Hypothalamus (tissue), 51 donors: ENCODE results near the gene TMTC2.
"Not testable (repeated sequence)": the region's sequence is repeated elsewhere in the genome, so short reads cannot be mapped to it uniquely, and the experiment has no call there.

ENCODE experiments used
- DNase-seq, 51 donors: peaks; one replicate each; lab custom pipeline; 2025; lab: John Stamatoyannopoulos, UW

The TMTC2 gene

GRCh38 chr12:82781309-82781997 is 94.7 kb downstream of the TMTC2 start:
- DNase-seq = peak in 2 of 51 donors; percentile 25 to 64

DNA sequence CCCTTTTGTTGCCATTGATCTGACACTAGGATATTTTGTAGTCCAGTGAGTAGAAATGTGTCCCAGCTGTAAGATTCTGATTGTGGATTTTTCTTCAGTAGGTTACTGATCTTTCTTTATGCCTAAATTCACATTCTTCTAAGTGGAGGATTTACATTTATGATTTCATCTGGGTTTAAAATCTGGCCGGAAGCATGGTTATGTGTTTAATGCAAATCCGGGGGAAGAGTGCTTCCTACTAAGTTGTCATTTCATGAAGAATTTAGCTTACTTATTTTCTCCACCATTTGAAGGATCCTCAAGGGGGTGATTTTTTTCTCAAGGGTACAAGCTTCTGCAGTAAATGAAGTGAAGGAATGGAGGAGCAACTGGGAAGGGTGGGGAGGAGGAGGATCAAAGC is 96.7 kb downstream of the TMTC2 start:
- no peak for DNase-seq

DNA sequence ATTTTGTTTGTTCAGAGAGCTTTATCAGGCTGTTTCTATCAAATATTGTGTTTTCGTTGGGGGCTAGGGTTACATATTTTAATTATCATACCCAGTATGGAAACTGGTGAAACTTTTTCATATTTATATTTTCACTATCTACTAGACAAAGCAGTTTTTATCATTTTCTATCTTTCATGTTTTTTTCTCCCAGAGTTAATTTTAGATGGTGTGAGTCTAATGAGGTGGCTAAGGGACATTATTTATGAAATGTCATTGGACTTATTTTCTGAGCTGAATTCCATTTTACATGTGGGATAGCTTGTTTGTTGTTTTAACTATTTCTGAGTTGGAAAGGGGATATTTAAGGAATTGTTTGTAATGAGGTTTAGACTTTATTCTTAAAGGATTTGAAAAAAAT is 100.3 kb downstream of the TMTC2 start:
- DNase-seq = no peak

- no peak for DNase-seq
Measured at GRCh38 chr12:82788594-82788993, 101.9 kb downstream of the TMTC2 start.

DNA sequence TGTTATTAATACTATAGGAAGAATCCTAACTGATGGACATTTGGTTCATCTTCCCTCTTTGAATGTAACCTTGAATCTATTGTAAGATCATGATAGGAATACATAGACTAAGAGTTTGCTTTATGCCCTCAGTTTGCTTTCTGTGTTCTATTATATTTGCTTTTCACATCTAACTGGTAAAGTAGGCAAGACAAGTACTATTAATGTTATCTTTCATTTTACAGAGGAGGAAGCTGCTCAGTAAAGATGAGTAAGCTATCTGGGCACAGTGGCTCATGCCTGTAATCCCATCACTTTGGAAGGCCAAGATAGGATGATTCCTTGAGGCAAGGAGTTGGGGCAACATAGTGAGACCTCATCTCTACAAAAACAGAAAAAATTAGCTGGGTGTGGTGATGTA is 103.0 kb downstream of the TMTC2 start:
- no peak for DNase-seq

DNA sequence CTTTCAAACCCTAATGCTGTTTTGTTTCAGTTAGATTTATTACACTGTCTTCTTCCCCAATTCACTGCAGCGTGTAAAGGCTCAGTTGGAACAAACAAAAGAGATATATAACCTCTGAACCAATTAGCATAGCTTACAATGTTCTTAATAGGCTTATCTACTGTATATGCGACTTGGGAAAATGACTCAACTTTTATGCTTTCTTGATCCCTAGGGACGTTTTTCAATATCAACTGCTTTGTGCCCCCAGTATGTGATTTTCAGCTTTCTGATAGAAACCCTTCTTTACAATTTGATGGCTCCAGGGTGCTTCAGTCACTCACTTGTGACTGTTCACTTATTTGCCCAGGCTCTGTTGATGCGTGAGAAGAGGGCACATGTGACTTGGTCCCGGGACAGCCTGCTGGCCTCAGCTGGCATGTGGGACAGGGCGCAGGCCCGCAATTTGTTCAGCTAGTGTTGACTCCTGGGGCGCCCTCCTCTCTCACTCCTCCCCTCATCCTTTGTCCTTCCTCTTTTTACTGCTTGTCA is 107.1 kb downstream of the TMTC2 start:
- DNase-seq = peak in 5 of 51 donors; percentile 5 to 25 (median 12)

GRCh38 chr12:82797480-82797879 is 110.8 kb downstream of the TMTC2 start:
- no peak for DNase-seq

- DNase-seq = no peak
Measured at GRCh38 chr12:82800185-82800584, 113.5 kb downstream of the TMTC2 start.

DNA sequence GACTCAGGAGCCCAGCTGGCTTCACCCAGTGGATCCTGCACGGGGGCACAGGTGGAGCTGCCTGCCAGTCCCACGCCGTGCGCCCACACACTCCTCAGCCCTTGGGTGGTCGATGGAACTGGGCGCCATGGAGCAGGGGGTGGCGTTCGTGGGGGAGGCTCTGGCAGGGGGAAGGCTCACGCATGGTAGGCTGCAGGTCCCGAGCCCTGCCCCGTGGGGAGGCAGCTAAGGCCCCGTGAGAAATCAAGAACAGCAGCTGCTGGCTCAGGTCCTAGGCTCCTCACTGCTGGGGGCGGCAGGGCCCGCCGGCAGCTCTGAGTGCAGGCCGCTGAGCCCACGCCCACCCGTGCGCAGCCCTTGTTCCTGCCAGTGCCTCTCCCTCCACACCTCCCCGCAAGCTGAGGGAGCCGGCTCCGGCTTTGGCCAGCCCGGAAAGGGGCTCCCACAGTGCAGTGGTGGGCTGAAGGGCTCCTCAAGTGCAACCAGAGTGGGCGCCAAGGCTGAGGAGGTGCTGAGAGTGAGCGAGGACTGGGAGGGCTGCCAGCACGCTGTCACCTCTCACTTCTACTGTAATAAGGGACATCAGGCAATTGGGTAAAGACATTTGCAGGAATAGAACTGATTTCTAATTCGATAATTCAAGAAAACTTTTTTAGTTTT is 115.4 kb downstream of the TMTC2 start:
- DNase-seq = no peak

- DNase-seq = no peak
Measured at GRCh38 chr12:82803201-82803600, 116.5 kb downstream of the TMTC2 start.

DNA sequence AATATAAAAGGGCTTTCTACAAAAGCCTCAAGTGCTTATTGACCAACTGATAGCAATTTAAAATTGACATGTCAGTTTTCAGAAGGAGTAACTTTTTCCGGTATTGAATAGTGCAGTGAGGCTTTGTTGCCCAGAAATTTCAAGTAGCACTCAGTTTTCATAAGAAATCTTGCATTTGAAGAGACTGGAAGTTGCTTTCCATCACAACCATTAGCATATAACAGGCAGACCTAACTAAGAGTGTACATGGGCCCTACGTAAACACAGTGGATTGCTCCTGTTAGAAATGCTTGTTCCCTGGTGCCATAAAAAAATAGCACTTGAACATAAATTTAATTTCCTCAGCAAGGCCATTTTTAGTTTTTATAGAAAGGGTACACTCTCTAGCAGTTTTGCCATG is 117.9 kb downstream of the TMTC2 start:
- DNase-seq = no peak

GRCh38 chr12:82805004-82805403 is 118.3 kb downstream of the TMTC2 start:
- DNase-seq = not testable (repeated sequence)

- no peak for DNase-seq
Measured at GRCh38 chr12:82805812-82806497, 119.2 kb downstream of the TMTC2 start.

DNA sequence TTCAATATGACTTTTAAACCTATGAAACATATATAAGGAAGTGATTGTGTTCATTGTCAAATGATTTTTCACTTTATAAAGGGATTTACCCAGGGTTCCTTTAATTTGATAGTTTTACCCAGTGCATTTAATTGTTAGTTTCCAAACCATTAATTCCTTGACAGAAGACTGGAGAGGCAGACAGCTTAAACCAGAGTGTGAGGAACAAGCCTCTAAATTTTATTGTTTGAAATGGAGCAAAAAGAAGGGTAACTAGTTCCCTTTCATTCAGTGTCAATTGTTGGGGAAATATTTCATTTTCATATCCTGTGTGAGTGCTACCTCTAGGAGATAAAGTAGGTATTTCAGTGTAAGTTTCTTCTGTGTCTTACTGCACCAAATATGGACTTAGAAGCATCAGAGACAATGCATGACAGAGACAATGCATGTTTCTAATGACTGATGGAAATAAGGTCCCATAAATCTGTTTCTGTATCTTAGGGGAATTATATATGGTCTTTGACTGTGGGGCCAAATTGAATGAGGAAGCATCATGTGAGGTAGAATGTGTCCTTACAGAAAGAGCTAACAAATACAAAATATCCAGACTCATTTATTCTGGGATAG is 120.5 kb downstream of the TMTC2 start:
- DNase-seq = no peak

- no peak for DNase-seq
Measured at GRCh38 chr12:82810568-82810967, 123.9 kb downstream of the TMTC2 start.

DNA sequence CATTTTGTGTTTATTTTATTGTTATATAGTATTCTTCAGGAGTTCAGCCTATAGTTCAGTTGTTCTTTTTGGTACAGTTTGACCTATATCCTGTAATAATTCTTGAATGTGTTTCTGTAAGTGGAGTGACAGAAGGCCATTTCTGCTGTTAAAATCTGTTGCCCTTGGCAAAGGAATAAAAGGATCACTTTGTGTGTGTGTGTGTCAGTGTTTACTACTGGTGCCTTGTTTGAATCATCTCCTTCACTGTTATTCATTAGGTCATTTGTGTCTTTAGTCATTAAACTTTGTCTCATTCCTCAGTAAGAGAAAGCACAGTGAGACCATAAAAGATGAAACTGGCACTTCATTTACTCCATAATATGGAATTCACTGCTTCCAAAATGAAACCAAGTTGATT is 130.7 kb downstream of the TMTC2 start:
- peak in 2 of 51 donors; percentile 38 to 74 for DNase-seq

GRCh38 chr12:82818271-82819035 is 131.7 kb downstream of the TMTC2 start:
- no peak for DNase-seq

DNA sequence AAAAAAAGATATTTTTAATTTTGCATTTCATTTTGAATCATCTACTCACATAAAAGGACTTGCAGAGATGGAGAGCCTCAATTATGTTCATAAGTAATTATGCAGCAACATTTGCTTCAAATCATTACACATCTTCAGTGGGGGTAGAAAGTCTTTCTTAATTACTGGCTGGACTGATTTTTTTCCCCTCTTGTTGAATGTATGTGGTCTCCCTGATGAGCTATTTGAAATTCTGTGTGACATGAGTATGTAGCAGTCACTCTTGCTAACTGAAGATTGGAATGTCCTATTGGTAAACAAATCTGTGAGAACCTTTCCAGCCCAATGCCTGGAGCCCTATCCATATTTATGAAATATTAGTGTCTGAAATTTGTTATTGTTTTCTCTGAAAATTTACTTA is 139.8 kb downstream of the TMTC2 start:
- DNase-seq = no peak

DNA sequence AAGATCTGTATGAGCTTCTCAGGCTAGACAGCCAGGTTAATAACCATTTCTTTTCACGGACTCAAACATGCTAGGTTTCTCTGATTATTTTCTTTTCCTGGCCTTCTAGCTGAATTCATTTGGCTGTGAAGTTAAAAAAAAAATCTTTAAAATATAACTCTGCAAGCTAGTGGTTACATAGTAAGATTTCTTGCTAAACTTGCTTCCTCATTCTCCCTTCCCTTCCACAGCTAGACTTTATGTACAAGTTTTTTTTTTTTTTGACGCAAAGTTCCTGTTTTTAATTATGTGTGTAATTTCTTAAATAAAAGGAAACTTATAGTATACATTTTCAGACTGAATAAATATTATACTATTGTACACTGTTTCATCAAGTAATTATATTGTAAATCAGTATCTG is 145.4 kb downstream of the TMTC2 start:
- DNase-seq = no peak

DNA sequence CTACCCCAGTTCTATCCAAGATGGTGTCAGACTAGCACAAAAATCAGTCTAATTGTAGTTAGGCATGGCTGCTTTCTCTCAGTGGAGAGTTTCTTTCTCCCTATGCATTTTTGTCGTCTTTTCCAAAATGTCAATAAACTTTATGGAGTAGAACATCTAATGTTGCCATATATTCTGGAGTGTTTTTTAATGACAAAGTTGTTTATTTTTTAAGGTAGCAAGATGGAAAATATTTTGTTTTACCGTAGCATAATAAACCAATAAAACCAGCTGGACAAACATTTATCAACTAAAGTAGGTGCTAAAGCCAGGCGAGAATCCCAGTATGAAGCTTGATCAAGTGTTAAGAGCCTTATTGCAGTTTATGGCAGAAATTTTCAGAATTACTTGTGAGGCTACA is 146.3 kb downstream of the TMTC2 start:
- DNase-seq = no peak

GRCh38 chr12:82833481-82833880 is 146.8 kb downstream of the TMTC2 start:
- no peak for DNase-seq
